Measurements from ENCODE around the gene GRIK4. TPM values are rescaled to one million over a fixed set of nuclear protein-coding genes. Genes with fewer than 3 reads are reported as not detected.
A peak's percentile ranks its signal among the peaks of the same experiment; 100 is the strongest.

Gene GRIK4
- total RNA-seq, 1 experiment from 2014 or later: not detected

DNA sequence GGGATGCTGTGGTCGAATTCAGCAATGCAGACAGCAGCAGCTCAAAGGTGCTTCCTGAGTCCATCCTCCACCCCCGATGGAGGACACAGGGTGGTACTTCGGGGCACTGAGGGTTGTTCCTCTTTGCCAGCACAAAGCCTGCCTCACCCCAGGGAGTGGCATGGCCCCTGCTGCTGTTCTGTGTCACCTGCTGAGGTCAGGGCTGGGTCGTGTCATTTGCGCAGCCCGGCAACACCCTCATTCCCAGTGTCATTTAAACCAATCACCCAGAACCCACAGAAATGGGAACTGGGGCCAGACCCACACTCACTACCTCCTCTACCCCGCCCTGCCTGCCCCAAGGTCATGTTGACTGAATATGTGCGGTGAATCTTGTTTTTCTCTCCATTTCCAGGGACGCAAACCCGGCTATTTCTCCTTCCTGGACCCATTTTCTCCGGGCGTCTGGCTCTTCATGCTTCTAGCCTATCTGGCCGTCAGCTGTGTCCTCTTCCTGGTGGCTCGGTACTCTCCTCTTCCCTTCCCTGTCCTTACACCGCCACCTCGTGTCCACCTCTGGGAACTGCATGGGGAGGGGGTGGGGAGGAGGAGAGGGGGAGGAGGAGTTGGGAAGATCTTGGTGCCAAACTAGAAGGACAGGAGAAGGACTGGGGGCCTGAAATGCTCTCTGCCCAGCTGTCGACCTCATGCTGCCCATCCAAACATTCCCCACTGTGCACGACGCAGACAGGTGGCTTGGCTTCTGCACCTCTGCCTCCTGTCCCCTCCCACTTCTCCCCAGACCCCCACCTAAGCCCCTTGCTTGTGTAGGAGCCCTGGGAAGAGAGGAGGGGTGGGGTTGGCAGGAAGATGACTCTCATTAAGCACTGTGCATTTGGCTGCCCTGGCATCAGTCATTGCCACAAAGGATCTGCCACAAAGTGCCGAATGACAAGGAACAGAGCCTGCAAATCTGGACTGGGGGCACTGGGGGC, 441.2 kb downstream of the GRIK4 start:
- no peaks in the 10 kb centered on the region for H4K20me1 ChIP-seq (ENCODE audit: insufficient read depth)
- H3K9me3 ChIP-seq (ENCODE audit: insufficient read depth, low read depth): no peaks in the 10 kb centered on the region
- peak; percentile 60 to 61 for DNase-seq
- H3K4me3 ChIP-seq: peak overlapping the region; percentile 7; the same call in 1 of the 2 replicates
- no peaks in the 10 kb centered on the region for H3K36me3 ChIP-seq (ENCODE audit: low read depth)
- H2AFZ ChIP-seq: peak overlapping the region; percentile 24; the same call in 1 of the 2 replicates
- H3K4me2 ChIP-seq: peak overlapping the region; percentile 68
- no peaks in the 10 kb centered on the region for H3K9me2 ChIP-seq (ENCODE audit: insufficient read depth)
- no peak for TF ChIP-seq EZH2 (IDR thresholded peaks at IDR 0.05; ENCODE audit: low read depth)
- TF ChIP-seq, protein P1, sequence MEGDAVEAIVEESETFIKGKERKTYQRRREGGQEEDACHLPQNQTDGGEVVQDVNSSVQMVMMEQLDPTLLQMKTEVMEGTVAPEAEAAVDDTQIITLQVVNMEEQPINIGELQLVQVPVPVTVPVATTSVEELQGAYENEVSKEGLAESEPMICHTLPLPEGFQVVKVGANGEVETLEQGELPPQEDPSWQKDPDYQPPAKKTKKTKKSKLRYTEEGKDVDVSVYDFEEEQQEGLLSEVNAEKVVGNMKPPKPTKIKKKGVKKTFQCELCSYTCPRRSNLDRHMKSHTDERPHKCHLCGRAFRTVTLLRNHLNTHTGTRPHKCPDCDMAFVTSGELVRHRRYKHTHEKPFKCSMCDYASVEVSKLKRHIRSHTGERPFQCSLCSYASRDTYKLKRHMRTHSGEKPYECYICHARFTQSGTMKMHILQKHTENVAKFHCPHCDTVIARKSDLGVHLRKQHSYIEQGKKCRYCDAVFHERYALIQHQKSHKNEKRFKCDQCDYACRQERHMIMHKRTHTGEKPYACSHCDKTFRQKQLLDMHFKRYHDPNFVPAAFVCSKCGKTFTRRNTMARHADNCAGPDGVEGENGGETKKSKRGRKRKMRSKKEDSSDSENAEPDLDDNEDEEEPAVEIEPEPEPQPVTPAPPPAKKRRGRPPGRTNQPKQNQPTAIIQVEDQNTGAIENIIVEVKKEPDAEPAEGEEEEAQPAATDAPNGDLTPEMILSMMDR (conservative IDR thresholded peaks at IDR 0.05): peak; percentile 99
- H3K27ac ChIP-seq: no peak overlapping the region
- POLR2A ChIA-PET (ENCODE audit: unreplicated experiment): no interaction called here
- intact Hi-C loops (cut with micrococcal nuclease; ENCODE audit: unreplicated experiment): loop anchor here (10.0 kb wide), 1 partner anchor 718 kb away; no protein-coding TSS in a partner anchor
- H3K79me2 ChIP-seq (ENCODE audit: low read depth): no peaks in the 10 kb centered on the region
- CTCF ChIA-PET: interaction anchor here (0.7 kb wide), 1 partner anchor 268 kb away, joined by 8 read pairs; no protein-coding TSS in a partner anchor
- H3F3A ChIP-seq (ENCODE audit: insufficient read depth, low read depth): no peaks in the 10 kb centered on the region
- 0 out of 2 replicates have a peak, but pooled peaks cover 4% of the 10 kb centered on the region for H3K4me1 ChIP-seq (replicated peaks; ENCODE audit: insufficient read depth)
- no TSS peak for BruUV-seq (replicated peaks)
- peaks cover 60% of the 10 kb centered on the region for H3K27me3 ChIP-seq (ENCODE audit: insufficient read depth, low read depth)

- Histone ChIP-seq H3K9me3 (ENCODE audit: insufficient read depth, low read depth) (no peaks in the 10 kb centered on the region), H3K4me1 (replicated peaks; ENCODE audit: insufficient read depth) (0 out of 2 replicates have a peak, but pooled peaks cover 4% of the 10 kb centered on the region), H3K27me3 (ENCODE audit: insufficient read depth, low read depth) (peaks cover 60% of the 10 kb centered on the region), H3K4me2 (no peak overlapping the region), H2AFZ (no peak overlapping the region), H3K36me3 (ENCODE audit: low read depth) (no peaks in the 10 kb centered on the region), H4K20me1 (ENCODE audit: insufficient read depth) (no peaks in the 10 kb centered on the region), H3K9me2 (ENCODE audit: insufficient read depth) (no peaks in the 10 kb centered on the region), H3K4me3 (no peak overlapping the region), H3K27ac (no peak overlapping the region), H3K79me2 (ENCODE audit: low read depth) (no peaks in the 10 kb centered on the region), H3F3A (ENCODE audit: insufficient read depth, low read depth) (no peaks in the 10 kb centered on the region)
- DNase-seq: no peak
- no TSS peak for BruUV-seq (replicated peaks)
- CTCF ChIA-PET: no interaction called here
- intact Hi-C loops (cut with micrococcal nuclease; ENCODE audit: unreplicated experiment): loop anchor here (10.0 kb wide), 1 partner anchor 720 kb away; no protein-coding TSS in a partner anchor
- TF ChIP-seq, protein P1 (conservative IDR thresholded peaks at IDR 0.05): no peak
- no peak for TF ChIP-seq EZH2 (IDR thresholded peaks at IDR 0.05; ENCODE audit: low read depth)
- POLR2A ChIA-PET (ENCODE audit: unreplicated experiment): interaction anchor here (0.6 kb wide), 1 partner anchor 1008 kb away, joined by 3 read pairs; no protein-coding TSS in a partner anchor
Measured at GRCh38 chr11:120954381-120954780, 442.8 kb downstream of the GRIK4 start.

GRCh38 chr11:120956710-120957495, 445.4 kb downstream of the GRIK4 start:
- H3F3A ChIP-seq (ENCODE audit: insufficient read depth, low read depth): no peaks in the 10 kb centered on the region
- no peaks in the 10 kb centered on the region for H3K9me2 ChIP-seq (ENCODE audit: insufficient read depth)
- 0 out of 2 replicates have a peak, but pooled peaks cover 4% of the 10 kb centered on the region for H3K4me1 ChIP-seq (replicated peaks; ENCODE audit: insufficient read depth)
- H3K4me2 ChIP-seq: no peak overlapping the region
- no peak overlapping the region for H2AFZ ChIP-seq
- no peak overlapping the region for H3K27ac ChIP-seq
- no peak for DNase-seq
- no TSS peak for BruUV-seq (replicated peaks)
- H3K9me3 ChIP-seq (ENCODE audit: insufficient read depth, low read depth): no peaks in the 10 kb centered on the region
- ChIA-PET CTCF (no interaction called here), POLR2A (ENCODE audit: unreplicated experiment) (no interaction called here)
- TF ChIP-seq, protein P1 (conservative IDR thresholded peaks at IDR 0.05): no peak
- no peak for TF ChIP-seq EZH2 (IDR thresholded peaks at IDR 0.05; ENCODE audit: low read depth)
- no peaks in the 10 kb centered on the region for H4K20me1 ChIP-seq (ENCODE audit: insufficient read depth)
- intact Hi-C loops (cut with micrococcal nuclease; ENCODE audit: unreplicated experiment): loop anchor here (10.0 kb wide), 1 partner anchor 722 kb away; no protein-coding TSS in a partner anchor
- H3K79me2 ChIP-seq (ENCODE audit: low read depth): no peaks in the 10 kb centered on the region
- H3K27me3 ChIP-seq (ENCODE audit: insufficient read depth, low read depth): peaks cover 67% of the 10 kb centered on the region
- no peak overlapping the region for H3K4me3 ChIP-seq
- H3K36me3 ChIP-seq (ENCODE audit: low read depth): no peaks in the 10 kb centered on the region
